GM21423 (cell line): ENCODE data around the gene PDE5A.
"Not testable (repeated sequence)": the region's sequence is repeated elsewhere in the genome, so short reads cannot be mapped to it uniquely, and the experiment has no call there.

ENCODE experiments used
- ATAC-seq: cut with Tn5 transposase; IDR thresholded peaks from one replicate; pipeline ENCODE4 v1.9.1; 2021; ENCODE audit warnings: mild to moderate bottlenecking, moderate library complexity; ENCODE audit not compliant: unreplicated experiment

PDE5A gene

GRCh38 chr4:119646347-119647071 lies 17.9 kb upstream of the PDE5A start:
- no peak for ATAC-seq

- no peak for ATAC-seq
Observed at GRCh38 chr4:119643306-119644042, 14.9 kb upstream of the PDE5A start.

GRCh38 chr4:119641765-119642164 lies 13.2 kb upstream of the PDE5A start:
- no peak for ATAC-seq

GRCh38 chr4:119638359-119638758 lies 9.8 kb upstream of the PDE5A start:
- no peak for ATAC-seq

- ATAC-seq = not testable (repeated sequence)
Observed at GRCh38 chr4:119636851-119637250, 8.2 kb upstream of the PDE5A start.

- no peak for ATAC-seq
Observed at GRCh38 chr4:119632216-119632615, 3.6 kb upstream of the PDE5A start.

GRCh38 chr4:119629142-119629471 lies 503 bp upstream of the PDE5A start:
- ATAC-seq = peak; percentile 23

GRCh38 chr4:119627267-119628255 lies 1.0 kb downstream of the PDE5A start:
- peak; percentile 50 for ATAC-seq

GRCh38 chr4:119626943-119627266 lies 1.7 kb downstream of the PDE5A start:
- ATAC-seq = no peak

- ATAC-seq = no peak
Observed at GRCh38 chr4:119626420-119626819, 2.2 kb downstream of the PDE5A start.

- ATAC-seq = no peak
Observed at GRCh38 chr4:119625761-119626160, 2.8 kb downstream of the PDE5A start.

GRCh38 chr4:119624356-119624755 lies 4.2 kb downstream of the PDE5A start:
- no peak for ATAC-seq

- no peak for ATAC-seq
Observed at GRCh38 chr4:119623025-119623424, 5.6 kb downstream of the PDE5A start.

- ATAC-seq = no peak
Observed at GRCh38 chr4:119615068-119615719, 13.4 kb downstream of the PDE5A start.

GRCh38 chr4:119604266-119604665 lies 24.3 kb downstream of the PDE5A start:
- ATAC-seq = no peak

GRCh38 chr4:119602366-119602765 lies 26.2 kb downstream of the PDE5A start:
- no peak for ATAC-seq

GRCh38 chr4:119598521-119598920 lies 30.1 kb downstream of the PDE5A start:
- no peak for ATAC-seq

GRCh38 chr4:119597377-119597776 lies 31.2 kb downstream of the PDE5A start:
- no peak for ATAC-seq

- ATAC-seq = no peak
Observed at GRCh38 chr4:119593698-119594097, 34.9 kb downstream of the PDE5A start.

- no peak for ATAC-seq
Observed at GRCh38 chr4:119592830-119593229, 35.8 kb downstream of the PDE5A start.

GRCh38 chr4:119589165-119589564 lies 39.4 kb downstream of the PDE5A start:
- no peak for ATAC-seq
